NOMO-1 (cell line): ENCODE data around the gene MANEAL.

Experiments
- DNase-seq, 2 experiments: peaks; one replicate each; lab custom pipeline; 2025; ENCODE audit not compliant: unreplicated experiment in 2 of 2; lab: John Stamatoyannopoulos, UW

The MANEAL gene

GRCh38 chr1:37778654-37779053 is 15.0 kb upstream of the MANEAL start:
- no peak for DNase-seq

GRCh38 chr1:37782491-37782890 is 11.2 kb upstream of the MANEAL start:
- DNase-seq, result no peak

- no peak for DNase-seq
Observed at GRCh38 chr1:37792943-37793686, 532 bp upstream of the MANEAL start.

GRCh38 chr1:37794372-37795339 is 1.0 kb downstream of the MANEAL start:
- no peak for DNase-seq

GRCh38 chr1:37795340-37796125 is 1.9 kb downstream of the MANEAL start:
- DNase-seq, result peak; percentile 6 to 20

GRCh38 chr1:37797750-37798345 is 4.2 kb downstream of the MANEAL start:
- no peak for DNase-seq

GRCh38 chr1:37802439-37802838 is 8.8 kb downstream of the MANEAL start:
- DNase-seq, result no peak

GRCh38 chr1:37807220-37807554 is 13.5 kb downstream of the MANEAL start:
- DNase-seq, result no peak

- peak; percentile 83 to 84 for DNase-seq
Observed at GRCh38 chr1:37807555-37808368, 14.1 kb downstream of the MANEAL start, which contains the start of the genes C1orf122 and YRDC. TSS of gene C1orf122 (plus strand) at chr1:37807790. CDS start at chr1:37808405, 615 bp downstream. TSS of gene YRDC (minus strand) at chr1:37808208. CDS start at chr1:37808180, 28 bp downstream.

- peak; percentile 41 to 60 for DNase-seq
Observed at GRCh38 chr1:37808369-37809319, 15.0 kb downstream of the MANEAL start.

- no peak for DNase-seq
Observed at GRCh38 chr1:37809942-37810341, 16.3 kb downstream of the MANEAL start.

- DNase-seq, result peak; percentile 49
Observed at GRCh38 chr1:37811027-37811655, 17.5 kb downstream of the MANEAL start.

GRCh38 chr1:37813529-37814145 is 20.0 kb downstream of the MANEAL start:
- no peak for DNase-seq

- no peak for DNase-seq
Observed at GRCh38 chr1:37814252-37814651, 20.6 kb downstream of the MANEAL start.

GRCh38 chr1:37817481-37817880 is 23.8 kb downstream of the MANEAL start:
- DNase-seq, result no peak

GRCh38 chr1:37821481-37821880 is 27.8 kb downstream of the MANEAL start:
- no peak for DNase-seq
